Measurements from ENCODE around the gene PCDHB2. TPM values are rescaled to one million over a fixed set of nuclear protein-coding genes. Genes with fewer than 3 reads are reported as not detected.
A peak's percentile ranks its signal among the peaks of the same experiment; 100 is the strongest.
"Not testable (repeated sequence)": the region's sequence is repeated elsewhere in the genome, so short reads cannot be mapped to it uniquely, and the experiment has no call there.

PCDHB2 gene
- total RNA-seq, 2 experiments from 2014 or later, result not detected

DNA sequence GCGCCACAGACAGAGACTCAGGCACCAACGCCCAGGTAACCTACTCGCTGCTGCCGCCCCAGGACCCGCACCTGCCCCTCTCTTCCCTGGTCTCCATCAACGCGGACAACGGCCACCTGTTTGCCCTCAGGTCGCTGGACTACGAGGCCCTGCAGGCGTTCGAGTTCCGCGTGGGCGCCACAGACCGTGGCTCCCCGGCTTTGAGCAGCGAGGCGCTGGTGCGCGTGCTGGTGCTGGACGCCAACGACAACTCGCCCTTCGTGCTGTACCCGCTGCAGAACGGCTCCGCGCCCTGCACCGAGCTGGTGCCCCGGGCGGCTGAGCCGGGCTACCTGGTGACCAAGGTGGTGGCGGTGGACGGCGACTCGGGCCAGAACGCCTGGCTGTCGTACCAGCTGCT, 7.7 kb downstream of the PCDHB2 start:
- DNase-seq; H3K4me3 Mint-ChIP-seq; intact Hi-C loops (cut with micrococcal nuclease); CTCF ChIA-PET; H3K27ac Mint-ChIP-seq; H3K4me1 Mint-ChIP-seq (ENCODE audit: low read depth): not testable (repeated sequence)
- H3K36me3 Mint-ChIP-seq (ENCODE audit: low read depth), result peaks cover 10% of the 10 kb centered on the region
- H3K9me3 Mint-ChIP-seq, result peaks cover 15% of the 10 kb centered on the region
- H3K27me3 Mint-ChIP-seq (ENCODE audit: low read depth), result peaks cover 36% of the 10 kb centered on the region

DNA sequence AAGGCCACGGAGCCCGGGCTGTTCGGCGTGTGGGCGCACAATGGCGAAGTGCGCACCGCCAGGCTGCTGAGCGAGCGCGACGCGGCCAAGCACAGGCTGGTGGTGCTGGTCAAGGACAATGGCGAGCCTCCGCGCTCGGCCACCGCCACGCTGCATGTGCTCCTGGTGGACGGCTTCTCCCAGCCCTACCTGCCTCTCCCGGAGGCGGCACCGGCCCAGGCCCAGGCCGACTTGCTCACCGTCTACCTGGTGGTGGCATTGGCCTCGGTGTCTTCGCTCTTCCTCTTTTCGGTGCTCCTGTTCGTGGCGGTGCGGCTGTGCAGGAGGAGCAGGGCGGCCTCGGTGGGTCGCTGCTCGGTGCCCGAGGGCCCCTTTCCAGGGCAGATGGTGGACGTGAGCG, 8.1 kb downstream of the PCDHB2 start:
- H3K27ac Mint-ChIP-seq; H3K4me3 Mint-ChIP-seq; DNase-seq; H3K4me1 Mint-ChIP-seq (ENCODE audit: low read depth); intact Hi-C loops (cut with micrococcal nuclease); CTCF ChIA-PET: not testable (repeated sequence)
- Mint-ChIP-seq H3K27me3 (ENCODE audit: low read depth) (peaks cover 38% of the 10 kb centered on the region), H3K9me3 (peaks cover 15% of the 10 kb centered on the region), H3K36me3 (ENCODE audit: low read depth) (peaks cover 11% of the 10 kb centered on the region)

DNA sequence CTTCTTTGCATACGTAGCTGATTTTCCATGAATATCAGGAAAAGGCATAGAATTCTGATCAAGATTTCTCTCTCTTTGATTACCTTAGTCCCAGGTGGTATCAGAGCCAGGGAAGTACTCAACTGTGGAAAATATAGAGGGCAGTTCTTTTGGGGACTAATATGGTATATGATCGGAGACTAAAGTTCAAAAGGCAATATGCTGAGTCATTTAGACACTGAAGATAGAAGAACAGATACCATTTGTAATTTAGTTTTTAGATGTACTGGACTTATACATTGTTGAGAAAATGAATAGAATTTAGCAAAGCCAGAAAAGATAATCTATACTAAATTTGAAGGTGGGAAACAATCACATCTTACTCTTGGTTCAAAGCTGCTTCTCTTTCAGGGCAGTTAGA, 10.9 kb downstream of the PCDHB2 start:
- CTCF ChIA-PET, result no interaction called here
- peaks cover 10% of the 10 kb centered on the region for H3K36me3 Mint-ChIP-seq (ENCODE audit: low read depth)
- H3K4me3 Mint-ChIP-seq, result no peak overlapping the region
- H3K4me1 Mint-ChIP-seq (ENCODE audit: low read depth), result peaks cover 1% of the 10 kb centered on the region
- intact Hi-C loops (cut with micrococcal nuclease), result no loop called here
- no peak overlapping the region for H3K27ac Mint-ChIP-seq
- DNase-seq, result no peak
- H3K27me3 Mint-ChIP-seq (ENCODE audit: low read depth), result peaks cover 28% of the 10 kb centered on the region
- H3K9me3 Mint-ChIP-seq, result peaks cover 14% of the 10 kb centered on the region

DNA sequence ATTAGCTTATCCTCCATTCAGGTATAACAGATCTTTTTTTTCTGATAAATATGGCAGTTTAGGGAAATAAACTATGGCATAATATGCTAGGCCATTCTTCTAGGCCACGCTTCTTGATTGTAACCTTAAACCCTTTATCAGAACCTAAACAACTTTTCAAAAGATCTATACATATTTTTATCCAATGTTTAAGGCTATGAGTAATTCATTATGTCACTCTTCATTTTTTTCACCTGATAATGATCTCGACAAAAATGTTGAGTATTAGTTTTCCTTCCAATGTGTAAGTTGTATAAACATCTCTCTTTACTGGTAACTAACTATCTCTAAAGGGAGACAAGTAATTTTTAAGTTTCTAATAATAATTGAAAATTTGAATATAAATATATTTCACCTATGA, 24.8 kb downstream of the PCDHB2 start:
- H3K36me3 Mint-ChIP-seq (ENCODE audit: low read depth), result peaks cover 6% of the 10 kb centered on the region
- peaks cover 17% of the 10 kb centered on the region for H3K9me3 Mint-ChIP-seq
- no peak for DNase-seq
- no peaks in the 10 kb centered on the region for H3K4me1 Mint-ChIP-seq (ENCODE audit: low read depth)
- CTCF ChIA-PET, result interaction anchor here (0.6 kb wide), 1 partner anchor 396 kb away, joined by 3 read pairs; no protein-coding TSS in a partner anchor
- H3K27me3 Mint-ChIP-seq (ENCODE audit: low read depth), result peaks cover 25% of the 10 kb centered on the region
- H3K27ac Mint-ChIP-seq, result no peak overlapping the region
- intact Hi-C loops (cut with micrococcal nuclease), result no loop called here
- H3K4me3 Mint-ChIP-seq, result no peak overlapping the region

DNA sequence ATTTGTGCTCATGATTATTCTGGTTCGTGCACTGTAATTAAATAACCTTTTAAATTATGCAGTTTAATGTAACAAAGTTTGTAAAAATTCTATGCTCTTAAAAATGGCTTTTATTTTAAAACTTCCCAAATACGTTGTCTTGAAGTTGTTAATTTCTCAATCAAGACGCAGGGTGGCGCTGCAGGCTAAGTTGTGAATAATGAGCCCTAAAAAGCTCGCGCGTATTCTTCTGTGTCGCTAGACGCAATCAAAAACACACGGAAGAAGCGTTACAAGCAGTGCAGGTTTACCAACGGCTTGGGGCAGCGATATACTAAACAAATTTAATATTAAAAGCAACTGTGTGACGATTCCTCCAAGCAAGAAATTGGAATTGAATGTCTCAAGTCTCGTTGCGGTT, 27.1 kb downstream of the PCDHB2 start, which contains the start of gene PCDHB4:
Gene PCDHB4, plus strand, starts transcription at position 256 of the 400 bp plus-strand sequence. CDS start 181 bp downstream, outside the sequence.
- Mint-ChIP-seq H3K4me3 (no peak within 1 kb of the TSS), H3K27ac (no peak within 1 kb of the TSS), H3K4me1 (ENCODE audit: low read depth) (no peaks in the 10 kb centered on the region), H3K27me3 (ENCODE audit: low read depth) (peaks cover 29% of the 10 kb centered on the region), H3K36me3 (ENCODE audit: low read depth) (peaks cover 5% of the 10 kb centered on the region), H3K9me3 (peaks cover 11% of the 10 kb centered on the region)
- CTCF ChIA-PET, result no interaction called here
- intact Hi-C loops (cut with micrococcal nuclease), result no loop called here
- peak; percentile 28 for DNase-seq

DNA sequence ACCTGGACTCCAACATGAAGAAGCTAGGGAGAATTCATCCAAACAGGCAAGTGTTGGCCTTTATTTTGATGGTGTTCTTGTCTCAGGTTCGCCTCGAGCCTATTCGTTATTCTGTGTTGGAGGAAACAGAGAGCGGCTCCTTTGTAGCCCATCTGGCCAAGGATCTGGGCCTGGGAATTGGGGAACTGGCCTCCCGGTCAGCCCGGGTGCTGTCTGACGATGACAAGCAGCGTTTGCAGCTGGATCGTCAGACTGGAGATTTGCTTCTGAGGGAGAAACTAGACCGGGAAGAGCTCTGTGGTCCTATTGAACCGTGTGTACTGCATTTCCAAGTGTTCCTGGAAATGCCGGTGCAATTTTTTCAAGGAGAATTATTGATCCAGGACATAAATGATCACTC, 27.6 kb downstream of the PCDHB2 start:
- peaks cover 5% of the 10 kb centered on the region for H3K36me3 Mint-ChIP-seq (ENCODE audit: low read depth)
- CTCF ChIA-PET, result interaction anchor here (0.5 kb wide), 1 partner anchor 492 kb away, joined by 3 read pairs; no protein-coding TSS in a partner anchor
- DNase-seq, result no peak
- intact Hi-C loops (cut with micrococcal nuclease), result no loop called here
- H3K9me3 Mint-ChIP-seq, result peaks cover 8% of the 10 kb centered on the region
- no peak overlapping the region for H3K4me3 Mint-ChIP-seq
- H3K4me1 Mint-ChIP-seq (ENCODE audit: low read depth), result no peaks in the 10 kb centered on the region
- H3K27me3 Mint-ChIP-seq (ENCODE audit: low read depth), result peaks cover 33% of the 10 kb centered on the region
- H3K27ac Mint-ChIP-seq, result no peak overlapping the region

DNA sequence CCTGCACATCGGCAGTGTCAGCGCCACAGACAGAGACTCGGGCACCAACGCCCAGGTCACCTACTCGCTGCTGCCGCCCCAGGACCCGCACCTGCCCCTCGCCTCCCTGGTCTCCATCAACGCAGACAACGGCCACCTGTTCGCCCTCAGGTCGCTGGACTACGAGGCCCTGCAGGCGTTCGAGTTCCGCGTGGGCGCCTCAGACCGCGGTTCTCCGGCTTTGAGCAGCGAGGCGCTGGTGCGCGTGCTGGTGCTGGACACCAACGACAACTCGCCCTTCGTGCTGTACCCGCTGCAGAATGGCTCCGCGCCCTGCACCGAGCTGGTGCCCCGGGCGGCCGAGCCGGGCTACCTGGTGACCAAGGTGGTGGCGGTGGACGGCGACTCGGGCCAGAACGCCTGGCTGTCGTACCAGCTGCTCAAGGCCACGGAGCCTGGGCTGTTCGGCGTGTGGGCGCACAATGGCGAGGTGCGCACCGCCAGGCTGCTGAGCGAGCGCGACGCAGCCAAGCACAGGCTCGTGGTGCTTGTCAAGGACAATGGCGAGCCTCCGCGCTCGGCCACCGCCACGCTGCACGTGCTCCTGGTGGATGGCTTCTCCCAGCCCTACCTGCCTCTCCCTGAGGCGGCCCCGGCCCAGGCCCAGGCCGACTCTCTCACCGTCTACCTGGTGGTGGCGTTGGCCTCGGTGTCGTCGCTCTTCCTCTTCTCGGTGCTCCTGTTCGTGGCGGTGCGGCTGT, 29.2 kb downstream of the PCDHB2 start:
- H3K4me3 Mint-ChIP-seq; DNase-seq; H3K27ac Mint-ChIP-seq; H3K36me3 Mint-ChIP-seq (ENCODE audit: low read depth); H3K4me1 Mint-ChIP-seq (ENCODE audit: low read depth); H3K9me3 Mint-ChIP-seq; CTCF ChIA-PET; intact Hi-C loops (cut with micrococcal nuclease): not testable (repeated sequence)
- peaks cover 35% of the 10 kb centered on the region for H3K27me3 Mint-ChIP-seq (ENCODE audit: low read depth)

DNA sequence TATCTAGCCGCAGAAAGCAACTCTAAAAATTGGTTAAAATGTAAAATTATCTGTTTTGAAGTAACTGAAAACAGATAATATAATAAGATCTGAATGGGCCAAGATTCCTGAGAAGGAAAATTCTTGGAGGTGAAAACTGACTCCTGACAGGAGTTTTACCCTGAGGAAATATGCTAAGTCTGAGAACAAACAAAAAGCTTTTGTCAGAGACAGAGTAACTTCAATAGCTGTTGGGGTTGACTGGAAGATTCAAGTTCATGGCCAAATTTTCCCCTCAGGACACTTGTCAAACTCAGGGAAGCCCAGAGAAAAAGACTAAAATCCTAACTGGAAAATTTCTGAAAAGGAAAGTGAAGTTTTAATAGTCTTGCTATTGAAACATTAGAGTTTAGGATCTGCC, 32.9 kb downstream of the PCDHB2 start:
- H3K36me3 Mint-ChIP-seq (ENCODE audit: low read depth), result peaks cover 5% of the 10 kb centered on the region
- H3K4me3 Mint-ChIP-seq, result no peak overlapping the region
- H3K9me3 Mint-ChIP-seq, result peaks cover 7% of the 10 kb centered on the region
- intact Hi-C loops (cut with micrococcal nuclease), result no loop called here
- H3K27ac Mint-ChIP-seq, result no peak overlapping the region
- no peak for DNase-seq
- no peaks in the 10 kb centered on the region for H3K4me1 Mint-ChIP-seq (ENCODE audit: low read depth)
- peaks cover 23% of the 10 kb centered on the region for H3K27me3 Mint-ChIP-seq (ENCODE audit: low read depth)
- CTCF ChIA-PET, result no interaction called here

DNA sequence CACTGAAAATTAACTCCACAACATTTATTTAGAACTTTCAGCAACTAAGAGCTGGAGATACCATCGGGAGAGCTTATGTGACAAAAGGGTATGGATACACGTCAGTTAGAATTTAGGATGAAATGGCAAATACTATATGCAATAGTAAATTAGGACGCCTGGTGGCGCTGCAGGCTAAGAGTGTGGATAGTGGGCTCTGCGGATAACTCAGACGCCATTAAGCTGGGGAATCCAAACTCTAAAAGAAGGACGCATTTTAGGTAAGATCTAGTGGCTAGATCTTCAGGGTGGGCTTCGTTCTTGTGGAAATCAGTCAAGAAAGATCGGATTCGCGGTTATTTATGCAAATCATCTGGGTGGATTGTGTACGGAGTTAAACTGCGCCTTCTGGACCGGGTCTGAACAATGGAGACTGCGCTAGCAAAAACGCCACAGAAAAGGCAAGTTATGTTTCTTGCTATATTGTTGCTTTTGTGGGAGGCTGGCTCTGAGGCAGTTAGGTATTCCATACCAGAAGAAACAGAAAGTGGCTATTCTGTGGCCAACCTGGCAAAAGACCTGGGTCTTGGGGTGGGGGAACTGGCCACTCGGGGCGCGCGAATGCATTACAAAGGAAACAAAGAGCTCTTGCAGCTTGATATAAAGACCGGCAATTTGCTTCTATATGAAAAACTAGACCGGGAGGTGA, 40.8 kb downstream of the PCDHB2 start, which contains the start of gene PCDHB5:
Gene PCDHB5, plus strand, starts transcription at position 177 of the 688 bp plus-strand sequence. Its CDS starts 229 bp downstream, at position 406.
- Mint-ChIP-seq H3K4me3 (peak within 1 kb of the TSS; percentile 63), H3K4me1 (ENCODE audit: low read depth) (peaks cover 6% of the 10 kb centered on the region), H3K9me3 (peaks cover 32% of the 10 kb centered on the region), H3K27me3 (ENCODE audit: low read depth) (peaks cover 27% of the 10 kb centered on the region), H3K36me3 (ENCODE audit: low read depth) (peaks cover 4% of the 10 kb centered on the region), H3K27ac (no peak within 1 kb of the TSS)
- peak; percentile 48 for DNase-seq
- intact Hi-C loops (cut with micrococcal nuclease), result no loop called here
- CTCF ChIA-PET, result interaction anchor here (0.5 to 0.7 kb wide), 2 partner anchors 380 to 429 kb away, joined by 3 to 6 read pairs; no protein-coding TSS in a partner anchor

DNA sequence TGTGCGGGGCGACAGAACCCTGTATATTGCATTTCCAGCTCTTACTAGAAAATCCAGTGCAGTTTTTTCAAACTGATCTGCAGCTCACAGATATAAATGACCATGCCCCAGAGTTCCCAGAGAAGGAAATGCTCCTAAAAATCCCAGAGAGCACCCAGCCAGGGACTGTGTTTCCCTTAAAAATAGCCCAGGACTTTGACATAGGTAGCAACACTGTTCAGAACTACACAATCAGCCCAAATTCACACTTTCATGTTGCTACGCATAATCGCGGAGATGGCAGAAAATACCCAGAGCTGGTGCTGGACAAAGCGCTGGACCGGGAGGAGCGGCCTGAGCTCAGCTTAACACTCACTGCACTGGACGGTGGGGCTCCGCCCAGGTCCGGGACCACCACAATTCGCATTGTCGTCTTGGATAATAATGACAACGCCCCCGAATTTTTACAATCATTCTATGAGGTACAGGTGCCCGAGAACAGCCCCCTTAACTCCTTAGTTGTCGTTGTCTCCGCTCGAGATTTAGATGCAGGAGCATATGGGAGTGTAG, 41.4 kb downstream of the PCDHB2 start:
- Mint-ChIP-seq H3K9me3 (peaks cover 32% of the 10 kb centered on the region), H3K4me3 (peak overlapping the region; percentile 63), H3K36me3 (ENCODE audit: low read depth) (peaks cover 4% of the 10 kb centered on the region), H3K4me1 (ENCODE audit: low read depth) (peaks cover 6% of the 10 kb centered on the region), H3K27me3 (ENCODE audit: low read depth) (peaks cover 27% of the 10 kb centered on the region), H3K27ac (no peak overlapping the region)
- no peak for DNase-seq
- intact Hi-C loops (cut with micrococcal nuclease), result no loop called here
- CTCF ChIA-PET, result interaction anchor here (0.5 to 0.7 kb wide), 2 partner anchors 379 to 429 kb away, joined by 3 to 6 read pairs; no protein-coding TSS in a partner anchor

DNA sequence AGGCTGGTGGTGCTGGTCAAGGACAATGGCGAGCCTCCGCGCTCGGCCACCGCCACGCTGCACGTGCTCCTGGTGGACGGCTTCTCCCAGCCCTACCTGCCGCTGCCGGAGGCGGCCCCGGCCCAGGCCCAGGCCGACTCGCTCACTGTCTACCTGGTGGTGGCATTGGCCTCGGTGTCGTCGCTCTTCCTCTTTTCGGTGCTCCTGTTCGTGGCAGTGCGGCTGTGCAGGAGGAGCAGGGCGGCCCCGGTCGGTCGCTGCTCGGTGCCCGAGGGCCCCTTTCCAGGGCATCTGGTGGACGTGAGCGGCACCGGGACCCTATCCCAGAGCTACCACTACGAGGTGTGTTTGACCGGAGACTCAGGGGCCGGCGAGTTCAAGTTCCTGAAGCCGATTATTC, 42.9 kb downstream of the PCDHB2 start:
- H3K9me3 Mint-ChIP-seq, result peaks cover 32% of the 10 kb centered on the region
- not testable (repeated sequence) for H3K4me3 Mint-ChIP-seq

More for the DNA sequence above, 42.9 kb downstream of the PCDHB2 start:
- H3K4me1 Mint-ChIP-seq (ENCODE audit: low read depth); CTCF ChIA-PET; intact Hi-C loops (cut with micrococcal nuclease); DNase-seq; H3K36me3 Mint-ChIP-seq (ENCODE audit: low read depth); H3K27ac Mint-ChIP-seq: not testable (repeated sequence)
- peaks cover 27% of the 10 kb centered on the region for H3K27me3 Mint-ChIP-seq (ENCODE audit: low read depth)
